Tibial nerve (tissue), 4 donors: Measurements from ENCODE around the gene PIP. TPM values are rescaled to one million over a fixed set of nuclear protein-coding genes. Genes with fewer than 3 reads are reported as not detected.
A peak's percentile ranks its signal among the peaks of the same experiment; 100 is the strongest.
"Not testable (repeated sequence)": the region's sequence is repeated elsewhere in the genome, so short reads cannot be mapped to it uniquely, and the experiment has no call there.

Source experiments
- DNase-seq, 2 donors: peaks; one replicate each; pipeline ENCODE4 v3.0.0-alpha.2; 2019; ENCODE audit warnings: low spot score in 2 of 2
- H3K27ac ChIP-seq, 4 donors: fragments of 200-600 bp; sonication (generic) in 3 of 4; one replicate each; pipeline ENCODE4 v1.5.1; 2017 to 2019; ENCODE audit warnings: mild to moderate bottlenecking in 1 of 4
- H3K27me3 ChIP-seq, 2 donors: fragments of 200-600 bp; sonication (generic) in 1 of 2; one replicate each; pipeline versions ENCODE4 v1.5.1 to v1.6.0; 2017 to 2019
- H3K36me3 ChIP-seq, 3 donors: fragments of 200-600 bp; sonication (generic); one replicate each; pipeline ENCODE4 v1.5.1; 2018 to 2019
- H3K4me1 ChIP-seq, 4 donors: fragments of 200-600 bp; sonication (generic) in 3 of 4; one replicate each; pipeline ENCODE4 v1.5.1; 2017 to 2019
- H3K4me3 ChIP-seq, 4 donors: fragments of 200-600 bp; sonication (generic) in 3 of 4; one replicate each; pipeline ENCODE4 v1.5.1; 2017 to 2019; ENCODE audit warnings: mild to moderate bottlenecking in 1 of 4, moderate library complexity in 1 of 4
- H3K9me3 ChIP-seq, 4 donors: fragments of 200-600 bp; sonication (generic) in 3 of 4; one replicate each; pipeline ENCODE4 v1.5.1; 2017 to 2019
- CTCF ChIP-seq, 5 experiments: fragments of 200-600 bp in 3 of 5; fragments of 450-650 bp in 2 of 5; sonication (generic) in 3 of 5; IDR thresholded peaks; one replicate each; pipeline ENCODE4 v1.5.1; 2016 to 2019; ENCODE audit warnings: antibody characterized with exemption in 5 of 5, mild to moderate bottlenecking in 3 of 5, moderate library complexity in 2 of 5
- EP300 ChIP-seq, 2 donors: sonication (generic); formaldehyde crosslinking; IDR thresholded peaks; one replicate each; pipeline ENCODE4 v1.6.1; 2017; ENCODE audit warnings: antibody characterized with exemption in 2 of 2, mild to moderate bottlenecking in 1 of 2
- POLR2A ChIP-seq, 2 donors: fragments of 450-650 bp; IDR thresholded peaks; one replicate each; pipeline ENCODE4 v1.6.1; 2017; ENCODE audit warnings: antibody characterized with exemption in 2 of 2, mild to moderate bottlenecking in 2 of 2, moderate library complexity in 2 of 2
- WGBS, 2 donors: methylation state at CpG; one replicate each; pipeline ENCODE4 v1.1.5; 2018; 5-methylcytosine and 5-hydroxymethylcytosine counted together
- total RNA-seq, 4 donors: library from RNA; depleted of rRNA; stranded (reverse); fragments of >200 nt; gene quantifications; one replicate each; pipeline ENCODE4 v1.1.0, GENCODE V29; 2016

Gene PIP
- total RNA-seq, 4 donors from 2014 or later = not detected

- no peaks in the 10 kb centered on the region for H3K4me1 ChIP-seq
- TF ChIP-seq CTCF (IDR thresholded peaks at IDR 0.05) (no peak), EP300 (IDR thresholded peaks at IDR 0.05) (no peak), POLR2A (IDR thresholded peaks at IDR 0.05) (no peak)
Measured at GRCh38 chr7:143104759-143105158, 27.1 kb upstream of the PIP start.

GRCh38 chr7:143108019-143108418 lies 23.9 kb upstream of the PIP start:
- H3K27ac ChIP-seq, H3K27me3 ChIP-seq, DNase-seq, H3K36me3 ChIP-seq, H3K4me3 ChIP-seq, H3K4me1 ChIP-seq: not testable (repeated sequence)
- H3K9me3 ChIP-seq = peaks cover 0 to 26% (median 0%) of the 10 kb centered on the region in 4 donors
- WGBS, 2 donors = 91 to 94% methylated on average over 3 of the region's 3 CpGs

More at GRCh38 chr7:143104759-143105158, 27.1 kb upstream of the PIP start:
- H3K9me3 ChIP-seq = peaks cover 0 to 32% (median 0%) of the 10 kb centered on the region in 4 donors
- H3K4me3 ChIP-seq = no peak overlapping the region
- DNase-seq = no peak
- no peak overlapping the region for H3K27ac ChIP-seq
- H3K36me3 ChIP-seq = no peaks in the 10 kb centered on the region
- no peaks in the 10 kb centered on the region for H3K27me3 ChIP-seq

- TF ChIP-seq CTCF (IDR thresholded peaks at IDR 0.05) (no peak), POLR2A (IDR thresholded peaks at IDR 0.05) (no peak), EP300 (IDR thresholded peaks at IDR 0.05) (no peak)
- 92 to 96% methylated on average over 3 of the region's 3 CpGs for WGBS, 2 donors
- no peaks in the 10 kb centered on the region for H3K27me3 ChIP-seq
- peaks cover 0 to 44% (median 0%) of the 10 kb centered on the region in 4 donors for H3K9me3 ChIP-seq
- no peak for DNase-seq
- no peaks in the 10 kb centered on the region for H3K4me1 ChIP-seq
- H3K36me3 ChIP-seq = no peaks in the 10 kb centered on the region
- H3K27ac ChIP-seq = no peak overlapping the region
- H3K4me3 ChIP-seq = no peak overlapping the region
Measured at GRCh38 chr7:143117395-143117794, 14.5 kb upstream of the PIP start.

- no peaks in the 10 kb centered on the region for H3K4me1 ChIP-seq
- no peak for DNase-seq
- no peak overlapping the region for H3K4me3 ChIP-seq
- H3K27me3 ChIP-seq = no peaks in the 10 kb centered on the region
- H3K27ac ChIP-seq = no peak overlapping the region
- no peaks in the 10 kb centered on the region for H3K36me3 ChIP-seq
- WGBS, 2 donors = 34 to 37% methylated on average over 3 of the region's 3 CpGs
- peaks cover 0 to 48% (median 5%) of the 10 kb centered on the region in 4 donors for H3K9me3 ChIP-seq
- TF ChIP-seq CTCF (IDR thresholded peaks at IDR 0.05) (no peak), POLR2A (IDR thresholded peaks at IDR 0.05) (no peak), EP300 (IDR thresholded peaks at IDR 0.05) (no peak)
Measured at GRCh38 chr7:143120691-143121405, 11.0 kb upstream of the PIP start.

- peaks cover 0 to 29% (median 5%) of the 10 kb centered on the region in 4 donors for H3K9me3 ChIP-seq
- not testable (repeated sequence) for H3K4me1 ChIP-seq, DNase-seq, H3K27me3 ChIP-seq, H3K4me3 ChIP-seq, H3K36me3 ChIP-seq, H3K27ac ChIP-seq
- WGBS, 2 donors = 95 to 96% methylated on average over 9 of the region's 9 CpGs
Measured at GRCh38 chr7:143123326-143123725, 8.6 kb upstream of the PIP start.

- no peaks in the 10 kb centered on the region for H3K36me3 ChIP-seq
- TF ChIP-seq EP300 (IDR thresholded peaks at IDR 0.05) (peak in 1 of 2 donors; percentile 14), POLR2A (IDR thresholded peaks at IDR 0.05) (no peak)
- no peak for DNase-seq
- H3K9me3 ChIP-seq = peaks cover 0 to 29% (median 5%) of the 10 kb centered on the region in 4 donors
- no peak overlapping the region for H3K4me3 ChIP-seq
- 27 to 36% methylated on average over 1 of the region's 1 CpG for WGBS, 2 donors
- H3K4me1 ChIP-seq = no peaks in the 10 kb centered on the region
- no peak overlapping the region for H3K27ac ChIP-seq
- H3K27me3 ChIP-seq = no peaks in the 10 kb centered on the region
Measured at GRCh38 chr7:143126146-143126545, 5.7 kb upstream of the PIP start.
